Stimulated activated CD4-positive, alpha-beta T cell treated with anti-CD3 and anti-CD28 coated beads, Interleukin-1b, Interleukin-23, amount 100 ng/mL, for 1 hour (primary cell): ENCODE results near the gene ZNF689.
"Not testable (repeated sequence)": the region's sequence is repeated elsewhere in the genome, so short reads cannot be mapped to it uniquely, and the experiment has no call there.

Experiments
- DNase-seq, 2 donors: peaks; one replicate each; pipeline ENCODE4 v3.0.0-alpha.2; 2020; ENCODE audit warnings: low read depth in 2 of 2

ZNF689 gene

DNA sequence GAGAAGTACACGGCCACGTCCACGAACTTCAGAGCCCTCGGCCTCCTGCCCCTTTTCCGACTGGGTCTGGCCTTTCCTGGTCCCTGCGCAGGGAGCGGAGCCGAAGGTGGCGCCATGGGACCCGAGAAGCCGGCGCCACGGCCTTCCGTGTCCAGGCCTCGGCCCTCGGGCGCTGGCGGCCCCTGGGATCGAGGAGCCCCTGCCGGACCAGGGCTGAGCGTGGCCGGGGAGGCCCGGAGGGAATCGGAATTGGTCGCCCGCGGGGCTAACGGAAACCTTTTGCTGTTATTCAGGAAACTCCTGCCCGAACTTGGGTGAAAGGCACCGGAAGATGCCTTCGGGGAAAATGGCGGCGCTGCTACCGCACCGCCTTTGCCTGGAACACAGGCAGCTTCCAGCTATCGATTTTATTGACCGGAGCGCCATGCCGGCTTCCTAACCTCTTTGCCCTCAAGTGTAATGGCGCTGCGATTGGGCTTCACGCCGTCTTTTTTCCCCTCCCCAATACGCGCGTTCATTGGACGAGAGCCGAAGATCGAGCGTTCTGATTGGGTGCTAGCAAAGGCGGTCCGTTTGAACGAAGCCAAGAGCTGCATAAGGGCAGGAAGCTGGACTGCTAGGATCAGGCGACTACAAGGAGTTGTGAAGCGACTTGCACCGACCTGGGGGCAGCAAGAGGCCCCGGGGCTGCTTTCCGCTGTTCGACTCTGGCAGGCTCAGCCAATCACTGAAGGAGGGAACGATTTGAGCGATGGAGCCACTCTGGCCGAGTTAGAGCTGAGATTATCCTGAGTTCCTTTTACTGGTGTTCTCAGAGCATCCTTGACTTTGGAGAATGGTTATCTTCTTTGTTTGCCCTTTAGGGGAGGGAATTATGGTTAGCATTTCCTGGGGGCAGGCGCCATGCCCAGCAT, at the start of gene ZNF689:
Gene ZNF689 (minus strand): TSS at position 464 of the 914 bp plus-strand sequence. CDS start 348 bp downstream, at position 116.
- DNase-seq, result peak; percentile 84 to 87

DNA sequence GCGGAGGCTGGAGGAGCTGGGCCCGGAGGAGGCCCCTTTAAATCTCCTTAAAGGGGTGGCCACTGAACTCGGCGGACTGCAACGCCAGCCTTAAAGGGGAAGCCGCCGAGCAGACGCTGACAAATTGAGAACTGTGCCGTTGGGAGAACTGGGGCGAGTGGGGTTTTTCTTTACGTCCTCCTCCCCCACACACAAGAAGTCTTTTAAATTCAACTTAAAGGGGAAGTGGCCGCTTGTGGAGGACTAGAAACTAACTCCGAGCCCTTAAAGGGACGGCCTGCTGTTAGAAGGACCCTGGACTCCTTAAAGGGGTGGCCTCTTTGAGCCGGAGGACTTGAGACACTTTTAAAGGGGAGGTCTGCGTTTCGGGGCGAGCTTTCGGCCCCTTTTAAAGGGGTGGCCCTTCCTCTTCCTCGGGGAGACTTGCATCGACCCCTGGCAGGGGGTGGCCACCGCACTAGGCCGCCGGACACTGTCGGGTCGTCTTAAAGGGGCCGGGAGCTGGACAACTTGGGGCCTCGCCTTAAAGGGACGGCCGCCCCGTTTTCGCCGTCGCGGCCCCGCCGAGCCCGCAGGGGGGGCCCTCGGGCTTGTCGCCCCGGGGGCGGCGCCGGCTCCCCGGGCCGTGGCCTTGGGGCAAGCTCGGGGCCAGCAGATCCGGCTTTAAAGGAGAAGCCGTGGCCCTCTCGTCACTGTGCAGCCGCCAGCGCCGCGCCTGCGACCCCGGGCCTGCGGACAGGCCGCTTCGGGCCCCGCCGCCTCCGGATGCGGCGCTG, 48.7 kb upstream of the ZNF689 start:
- DNase-seq, result no peak

GRCh38 chr16:30657866-30658730, 47.9 kb upstream of the ZNF689 start, which contains the start of gene FBRS:
Gene FBRS (plus strand): TSS chr16:30658431. CDS start chr16:30659519, 1,088 bp downstream.
- peak; percentile 99 to 100 for DNase-seq

GRCh38 chr16:30656974-30657865, 47.0 kb upstream of the ZNF689 start:
- DNase-seq, result no peak

GRCh38 chr16:30656388-30656787, 46.2 kb upstream of the ZNF689 start:
- no peak for DNase-seq

- no peak for DNase-seq
These were observed 45.7 kb upstream of the ZNF689 start for GRCh38 chr16:30655815-30656347.

DNA sequence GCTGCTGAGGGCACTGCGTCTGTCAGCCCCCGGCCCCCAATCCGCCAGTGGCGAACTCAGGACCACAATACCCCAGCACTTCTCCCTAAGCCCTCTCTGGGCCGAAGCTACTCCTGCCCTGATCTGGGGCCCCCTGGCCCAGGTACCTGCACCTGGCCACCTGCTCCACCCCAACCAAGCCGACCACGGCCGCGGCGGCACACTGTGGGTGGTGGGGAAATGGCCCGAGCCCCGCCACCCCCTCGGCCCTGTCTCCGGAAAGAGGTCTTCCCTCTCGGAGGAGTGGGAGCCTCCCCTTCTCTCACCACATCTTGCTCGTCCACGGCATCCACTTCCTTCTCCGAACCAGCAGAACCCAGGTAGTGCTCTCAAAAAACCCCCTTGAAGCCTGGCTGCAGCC, 44.7 kb upstream of the ZNF689 start:
- no peak for DNase-seq

- no peak for DNase-seq
These were observed 42.5 kb upstream of the ZNF689 start for GRCh38 chr16:30652718-30653117.

DNA sequence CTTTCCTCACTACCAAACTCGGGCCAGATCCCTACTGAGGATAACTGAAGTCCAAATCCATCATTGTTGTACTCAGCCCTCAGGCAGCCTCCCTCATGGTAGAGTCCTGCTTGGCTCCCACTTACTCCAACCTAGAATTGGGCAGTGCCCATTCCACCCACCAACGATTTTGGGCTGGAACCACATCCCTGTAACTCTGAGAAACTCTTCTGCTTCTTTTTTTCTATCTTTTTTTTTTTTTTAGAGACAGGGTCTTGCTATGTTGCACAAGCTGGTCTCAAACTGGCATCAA, 41.8 kb upstream of the ZNF689 start:
- DNase-seq, result no peak

- DNase-seq, result peak; percentile 42 to 60
These were observed 41.2 kb upstream of the ZNF689 start for GRCh38 chr16:30651124-30652004.

- DNase-seq, result peak; percentile 93 to 97
These were observed 40.4 kb upstream of the ZNF689 start, which contains the start of gene PRR14 for GRCh38 chr16:30650369-30651123. Gene PRR14 (plus strand): TSS chr16:30650960. CDS start chr16:30651646, 686 bp downstream.

GRCh38 chr16:30649725-30650368, 39.7 kb upstream of the ZNF689 start:
- no peak for DNase-seq

DNA sequence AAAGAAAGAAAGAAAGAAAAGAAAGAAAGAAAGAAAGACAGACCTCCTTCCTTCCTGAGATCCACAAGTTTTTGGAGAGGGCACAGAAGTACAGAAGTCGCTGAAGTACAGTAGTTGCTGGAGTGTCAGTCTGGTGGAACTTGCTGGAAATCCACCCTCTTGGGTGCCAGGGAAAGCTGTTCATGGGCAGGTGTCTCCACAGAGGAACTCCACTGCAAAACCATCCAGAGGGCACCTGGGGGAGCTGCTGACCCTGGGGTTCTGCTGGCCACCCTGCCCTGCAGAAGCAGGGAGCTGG, 37.0 kb upstream of the ZNF689 start:
- no peak for DNase-seq

GRCh38 chr16:30645727-30646126, 35.5 kb upstream of the ZNF689 start:
- no peak for DNase-seq

DNA sequence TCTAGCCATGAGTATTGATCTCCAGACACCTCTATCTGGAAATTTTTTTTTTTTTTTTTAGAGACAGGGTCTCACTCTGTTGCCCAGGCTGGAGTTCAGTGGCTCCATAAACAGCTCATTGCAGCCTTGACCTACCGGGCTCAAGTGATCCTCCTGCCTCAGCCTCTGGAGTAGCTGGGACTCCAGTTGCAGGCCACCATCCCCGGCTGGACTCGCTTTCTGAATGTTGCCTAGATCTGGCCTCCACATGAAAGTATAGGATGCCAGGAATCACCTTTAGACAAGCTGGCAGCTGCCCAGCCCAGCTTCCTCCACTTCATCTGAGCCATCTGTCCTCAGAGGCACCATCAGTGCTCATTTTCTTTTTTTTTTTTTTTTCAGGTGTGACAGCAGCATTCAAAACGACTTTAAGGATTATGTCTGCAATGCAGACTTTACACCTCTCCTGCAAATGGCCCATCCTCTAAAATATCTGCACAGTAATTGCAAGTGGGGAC, 34.2 kb upstream of the ZNF689 start:
- no peak for DNase-seq

DNA sequence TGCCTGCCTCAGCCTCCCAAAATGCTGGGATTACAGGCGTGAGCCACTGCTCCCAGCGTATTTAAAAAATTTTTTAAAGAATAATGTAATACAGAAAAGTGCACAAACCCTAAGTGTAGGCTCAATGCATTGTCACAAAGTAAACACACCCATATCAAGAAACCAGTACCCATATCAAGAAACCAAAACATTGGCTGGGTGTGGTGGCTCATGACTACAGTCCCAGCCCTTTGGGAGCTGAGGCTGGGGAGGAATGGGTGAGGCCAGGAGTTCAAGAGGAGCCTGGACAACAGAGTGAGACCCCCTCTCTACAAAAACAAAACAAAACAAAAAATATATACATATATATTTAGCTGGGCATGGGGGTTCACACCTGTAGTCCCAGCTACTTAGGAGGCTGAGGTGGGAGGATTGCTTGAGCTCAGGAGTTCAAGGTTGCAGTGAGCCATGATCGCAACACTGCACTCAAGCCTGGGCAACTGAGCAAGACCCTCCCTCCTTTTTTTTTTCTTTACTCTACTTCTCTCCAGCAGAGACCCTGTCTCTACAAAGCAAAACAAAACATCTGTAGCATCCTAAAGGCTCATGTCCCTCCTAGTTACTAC, 31.3 kb upstream of the ZNF689 start:
- no peak for DNase-seq

- no peak for DNase-seq
These were observed 27.8 kb upstream of the ZNF689 start for GRCh38 chr16:30637944-30638343.

GRCh38 chr16:30637139-30637538, 26.9 kb upstream of the ZNF689 start:
- DNase-seq, result not testable (repeated sequence)
